Common myeloid progenitor, CD34-positive (primary cell): ENCODE measurements around the gene WLS.

Experiments
- CTCF ChIA-PET: fragments of 350-600 bp; sonication (Branson Sonifier 250); formaldehyde crosslinking; loops from one replicate; lab custom pipeline; 2021; ENCODE audit warnings: antibody characterized with exemption; lab: Charles Lee
- POLR2A ChIA-PET: fragments of 350-600 bp; sonication (Branson Sonifier 250); formaldehyde crosslinking; loops from one replicate; lab custom pipeline; 2021; ENCODE audit warnings: antibody characterized with exemption; lab: Charles Lee
- DNase-seq, 3 donors: peaks; one replicate each; pipeline versions ENCODE4 v3.0.0 to v3.0.0-alpha.2; 2013
- H3K27ac ChIP-seq, 2 experiments: 1 replicate in 1 of 2; 2 replicates in 1 of 2; pipeline ENCODE4 v1.7.0; 2013; ENCODE audit warnings: inconsistent platforms in 2 of 2, low read length in 2 of 2, mild to moderate bottlenecking in 2 of 2, low read depth in 1 of 2, moderate library complexity in 1 of 2; ENCODE audit not compliant: severe bottlenecking in 2 of 2, insufficient read depth in 1 of 2, poor library complexity in 1 of 2
- H3K27me3 ChIP-seq, 5 experiments: replicated peaks in 2 of 5; 1 replicate in 3 of 5; 2 replicates in 2 of 5; pipeline versions ENCODE4 v1.6.1 to v1.7.0; 2013; ENCODE audit warnings: low read length in 4 of 5, mild to moderate bottlenecking in 2 of 5, moderate library complexity in 2 of 5, inconsistent platforms in 1 of 5; ENCODE audit not compliant: insufficient read depth in 5 of 5, control insufficient read depth in 4 of 5
- H3K36me3 ChIP-seq, 4 experiments: 1 replicate in 2 of 4; 2 replicates in 2 of 4; pipeline versions ENCODE4 v1.6.1 to v1.7.0; 2013; ENCODE audit warnings: low read length in 3 of 4, control low read depth in 1 of 4, mild to moderate bottlenecking in 1 of 4; ENCODE audit not compliant: control insufficient read depth in 4 of 4, insufficient read depth in 4 of 4
- H3K4me1 ChIP-seq, 4 experiments: 1 replicate in 3 of 4; 2 replicates in 1 of 4; pipeline versions ENCODE4 v1.6.1 to v1.7.1; 2013; ENCODE audit warnings: low read length in 3 of 4, mild to moderate bottlenecking in 3 of 4, control low read depth in 1 of 4, inconsistent platforms in 1 of 4, moderate library complexity in 1 of 4; ENCODE audit not compliant: control insufficient read depth in 4 of 4, insufficient read depth in 4 of 4; ENCODE audit errors: control extremely low read depth in 1 of 4
- H3K4me3 ChIP-seq, 7 experiments: 1 replicate in 4 of 7; 2 replicates in 3 of 7; pipeline versions ENCODE4 v1.5.1 to v1.7.0; 2013; ENCODE audit warnings: mild to moderate bottlenecking in 7 of 7, low read length in 6 of 7, moderate library complexity in 6 of 7, inconsistent platforms in 2 of 7, low read depth in 2 of 7, control low read depth in 1 of 7; ENCODE audit not compliant: insufficient read depth in 4 of 7, control insufficient read depth in 1 of 7; ENCODE audit errors: extremely low read depth in 1 of 7
- H3K9me3 ChIP-seq, 5 experiments: 1 replicate in 4 of 5; 2 replicates in 1 of 5; pipeline versions ENCODE4 v1.6.1 to v1.7.1; 2013; ENCODE audit warnings: low read length in 4 of 5, mild to moderate bottlenecking in 2 of 5, inconsistent platforms in 1 of 5, low read depth in 1 of 5, moderate library complexity in 1 of 5; ENCODE audit not compliant: control insufficient read depth in 4 of 5, insufficient read depth in 2 of 5; ENCODE audit errors: control extremely low read depth in 1 of 5
- WGBS: methylation state at CpG from one replicate; pipeline ENCODE4 v1.1.5; 2013; ENCODE audit not compliant: insufficient coverage; 5-methylcytosine and 5-hydroxymethylcytosine counted together

The WLS gene

DNA sequence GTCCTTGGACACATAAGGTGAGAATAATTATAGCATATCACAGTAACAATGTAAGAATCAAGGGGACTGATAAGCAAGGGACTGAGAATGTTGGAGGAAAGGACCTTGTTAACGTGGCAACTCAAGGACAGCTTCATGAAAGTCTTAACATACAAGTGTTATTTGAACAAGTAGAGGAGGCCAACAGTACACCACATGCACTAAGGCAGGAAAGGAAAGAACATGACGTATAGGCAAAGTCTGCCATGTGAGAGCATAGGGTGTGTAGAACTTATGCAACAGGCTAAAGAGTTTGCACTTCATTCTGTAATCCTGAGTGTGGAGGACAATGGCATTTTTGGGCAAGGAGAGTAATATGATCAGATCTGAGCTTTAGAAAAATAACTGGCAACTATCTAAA is 148.6 kb downstream of the WLS start:
- DNase-seq = no peak
- Histone ChIP-seq H3K4me1 (no peaks in the 10 kb centered on the region), H3K27ac (no peak overlapping the region), H3K36me3 (no peaks in the 10 kb centered on the region), H3K4me3 (no peak overlapping the region), H3K27me3 (no peaks in the 10 kb centered on the region), H3K9me3 (no peaks in the 10 kb centered on the region)
- POLR2A ChIA-PET = no interaction called here
- 50% methylated on average over 2 of the region's 2 CpGs for WGBS
- CTCF ChIA-PET = no interaction called here

DNA sequence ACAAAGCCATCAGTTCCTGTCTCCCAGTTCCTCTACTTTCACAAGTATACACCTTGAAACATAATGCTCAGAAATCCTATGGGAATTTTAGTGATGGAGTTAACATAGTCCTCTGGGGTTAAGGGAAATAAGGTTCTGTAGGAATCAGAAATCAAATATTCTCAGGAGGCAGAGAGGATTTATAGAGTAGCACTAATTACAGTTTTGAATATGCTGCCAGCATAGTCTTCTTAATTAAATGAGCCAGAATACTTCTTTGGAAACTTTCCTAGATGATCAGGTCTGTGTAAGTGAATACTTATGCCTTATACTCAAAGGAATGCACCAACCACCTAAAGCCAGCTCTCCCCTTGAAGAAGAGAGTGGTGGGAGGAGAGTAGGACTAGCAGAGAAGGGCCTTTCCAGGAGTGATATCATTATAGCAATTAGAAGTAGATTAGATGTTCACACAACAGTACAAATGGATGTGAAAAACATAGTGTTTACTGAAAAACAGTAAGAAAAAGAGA is 150.5 kb downstream of the WLS start:
- Histone ChIP-seq H3K36me3 (no peaks in the 10 kb centered on the region), H3K4me1 (no peaks in the 10 kb centered on the region), H3K27me3 (no peaks in the 10 kb centered on the region), H3K9me3 (no peaks in the 10 kb centered on the region), H3K4me3 (no peak overlapping the region), H3K27ac (no peak overlapping the region)
- DNase-seq = no peak
- POLR2A ChIA-PET = no interaction called here
- CTCF ChIA-PET = no interaction called here

DNA sequence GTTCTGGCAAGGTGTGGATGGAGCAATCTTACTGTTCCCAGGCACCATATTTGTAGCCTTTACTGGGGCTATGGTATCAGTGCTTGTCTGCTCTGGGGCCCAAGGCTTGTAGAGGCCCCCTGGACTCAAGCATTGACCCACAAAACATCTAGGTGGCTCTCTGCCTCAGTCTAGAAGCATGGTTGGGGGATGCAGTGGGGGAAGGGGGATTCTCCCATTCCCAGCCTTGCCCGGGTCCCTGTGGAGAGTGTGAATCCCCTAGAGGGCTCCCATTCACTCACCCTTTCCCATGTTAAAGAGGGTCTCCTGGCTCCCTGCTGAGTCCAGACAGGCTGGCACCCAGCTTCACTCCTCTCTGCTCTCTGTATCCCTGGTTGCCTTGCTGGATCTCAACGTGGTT is 153.7 kb downstream of the WLS start:
- CTCF ChIA-PET = no interaction called here
- H3K27me3 ChIP-seq = no peaks in the 10 kb centered on the region
- no peaks in the 10 kb centered on the region for H3K36me3 ChIP-seq
- DNase-seq = no peak
- 78% methylated on average over 1 of the region's 2 CpGs for WGBS
- POLR2A ChIA-PET = no interaction called here
- H3K4me3 ChIP-seq = no peak overlapping the region
- peaks cover 0 to 2% (median 0%) of the 10 kb centered on the region in 5 experiments for H3K9me3 ChIP-seq
- H3K4me1 ChIP-seq = no peaks in the 10 kb centered on the region
- no peak overlapping the region for H3K27ac ChIP-seq
